Right cardiac atrium (tissue), 5 donors: ENCODE data around the gene AGBL4. TPM values are rescaled to one million over a fixed set of nuclear protein-coding genes. Genes with fewer than 3 reads are reported as not detected.
"Not testable (repeated sequence)": the region's sequence is repeated elsewhere in the genome, so short reads cannot be mapped to it uniquely, and the experiment has no call there.

Source experiments
- ATAC-seq, 2 donors: fragments of 200-7000 bp; cut with Tn5 transposase; one replicate each; pipeline versions ENCODE4 v1.8.0 to v1.9.1; 2020; ENCODE audit warnings: moderate library complexity in 2 of 2, mild to moderate bottlenecking in 1 of 2
- DNase-seq, 3 donors: peaks; one replicate each; pipeline ENCODE4 v3.0.0-alpha.2; 2020
- H3K27ac ChIP-seq: one replicate; pipeline ENCODE4 v1.5.1; 2013; ENCODE audit warnings: mild to moderate bottlenecking, low read length, control low read depth, moderate library complexity
- H3K27me3 ChIP-seq: one replicate; pipeline ENCODE4 v1.6.1; 2013; ENCODE audit not compliant: control insufficient read depth, insufficient read depth
- H3K4me1 ChIP-seq: one replicate; pipeline ENCODE4 v1.6.1; 2013; ENCODE audit warnings: low read length; ENCODE audit not compliant: control insufficient read depth, insufficient read depth
- H3K4me3 ChIP-seq: one replicate; pipeline ENCODE4 v1.5.1; 2013; ENCODE audit warnings: low read length, control low read depth
- H3K9me3 ChIP-seq: one replicate; pipeline ENCODE4 v1.6.1; 2013; ENCODE audit warnings: low read length; ENCODE audit not compliant: control insufficient read depth
- WGBS: extraction: QIAGEN DNeasy Blood & Tissue Kit; methylation state at CpG from one replicate; pipeline ENCODE4 v1.1.7; 2013; 5-methylcytosine and 5-hydroxymethylcytosine counted together
- intact Hi-C, 4 donors: fragments of 100-400 bp; cut with DNase I; formaldehyde crosslinking; loops; one replicate each; pipeline versions ENCODE4 v1.11.0 to v1.14.0; 2022 to 2023
- polyA plus RNA-seq: library from polyadenylated mRNA; stranded (reverse); fragments of 200-250 nt; gene quantifications from one replicate; pipeline ENCODE4 v1.2.3, GENCODE V29; 2013
- total RNA-seq, 4 donors: library from RNA; stranded (reverse); fragmentation: NEBNext Ultra II Directional; extraction: Animal tissue kit (Norgen Biotek cat#: 25700); gene quantifications; one replicate each; pipeline ENCODE4 v1.2.1, GENCODE V29; 2021
- donor health status: healthy with polysubstance abuse.
- donor health status: DM: no; HTN: yes; CAD: no.
- donor health status: DM: no; HTN: no; CAD: no.
- donor health status: DM: no; HTN: yes; CAD: no; lungs with severe emphysema.
- donor health status: DM: yes; HTN: yes; CAD: no.

AGBL4 gene
- total and polyA plus RNA-seq, 5 donors = 1.1 to 4.3 (median 4.0) TPM

DNA sequence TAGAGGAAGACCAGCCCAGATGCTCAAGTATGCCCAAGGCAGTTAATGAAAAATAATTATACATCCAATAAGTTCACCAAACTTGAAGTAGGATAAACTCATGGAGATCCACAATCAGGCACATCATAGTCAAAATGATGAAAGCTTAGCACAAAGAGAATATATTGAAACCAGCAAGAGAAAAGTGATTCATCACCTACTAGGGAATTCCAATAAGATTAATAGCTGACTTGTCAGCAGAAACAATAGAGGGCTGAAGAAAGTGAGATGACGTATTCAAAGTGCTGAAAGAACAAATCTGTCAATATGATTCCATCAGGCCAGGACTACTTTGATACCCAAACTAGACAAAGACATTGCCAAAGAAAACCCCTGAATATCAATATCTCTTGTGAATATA is 995.4 kb downstream of the AGBL4 start:
- Histone ChIP-seq H3K4me3 (no peak overlapping the region), H3K27me3 (no peaks in the 10 kb centered on the region), H3K9me3 (no peaks in the 10 kb centered on the region), H3K4me1 (no peaks in the 10 kb centered on the region), H3K27ac (no peak overlapping the region)
- intact Hi-C loops = no loop called here
- WGBS = 92% methylated on average over 1 of the region's 1 CpG
- DNase-seq (no peak), ATAC-seq (no peak)

DNA sequence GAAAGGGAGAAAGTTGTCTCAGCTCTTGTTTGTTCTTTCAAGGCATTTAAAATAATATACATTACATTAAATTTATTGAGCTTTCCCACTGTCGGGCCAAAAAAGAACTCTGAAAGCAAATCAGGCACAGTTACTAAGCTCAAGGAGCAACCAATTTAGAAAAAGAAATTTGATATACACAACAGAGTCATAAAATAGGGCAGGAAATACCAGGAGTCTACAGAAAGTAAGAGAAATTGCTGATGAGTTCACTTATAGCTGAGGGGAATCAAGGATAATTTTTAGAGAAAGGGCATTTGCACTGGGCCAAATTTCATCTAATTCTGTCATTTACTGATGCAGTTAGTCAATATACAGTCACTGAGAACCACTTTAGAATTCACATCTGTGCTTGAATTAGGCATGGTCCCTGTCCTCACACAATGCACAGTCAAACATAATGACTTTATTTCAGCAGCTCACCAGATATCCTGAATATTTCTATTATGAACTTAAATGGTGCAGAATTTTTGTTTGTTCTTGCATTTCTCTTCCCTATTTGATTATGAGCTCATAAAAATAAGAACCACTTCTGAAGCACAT is 997.4 kb downstream of the AGBL4 start:
- no peak for ATAC-seq
- no peaks in the 10 kb centered on the region for H3K9me3 ChIP-seq
- 78% methylated on average over 1 of the region's 1 CpG for WGBS

DNA sequence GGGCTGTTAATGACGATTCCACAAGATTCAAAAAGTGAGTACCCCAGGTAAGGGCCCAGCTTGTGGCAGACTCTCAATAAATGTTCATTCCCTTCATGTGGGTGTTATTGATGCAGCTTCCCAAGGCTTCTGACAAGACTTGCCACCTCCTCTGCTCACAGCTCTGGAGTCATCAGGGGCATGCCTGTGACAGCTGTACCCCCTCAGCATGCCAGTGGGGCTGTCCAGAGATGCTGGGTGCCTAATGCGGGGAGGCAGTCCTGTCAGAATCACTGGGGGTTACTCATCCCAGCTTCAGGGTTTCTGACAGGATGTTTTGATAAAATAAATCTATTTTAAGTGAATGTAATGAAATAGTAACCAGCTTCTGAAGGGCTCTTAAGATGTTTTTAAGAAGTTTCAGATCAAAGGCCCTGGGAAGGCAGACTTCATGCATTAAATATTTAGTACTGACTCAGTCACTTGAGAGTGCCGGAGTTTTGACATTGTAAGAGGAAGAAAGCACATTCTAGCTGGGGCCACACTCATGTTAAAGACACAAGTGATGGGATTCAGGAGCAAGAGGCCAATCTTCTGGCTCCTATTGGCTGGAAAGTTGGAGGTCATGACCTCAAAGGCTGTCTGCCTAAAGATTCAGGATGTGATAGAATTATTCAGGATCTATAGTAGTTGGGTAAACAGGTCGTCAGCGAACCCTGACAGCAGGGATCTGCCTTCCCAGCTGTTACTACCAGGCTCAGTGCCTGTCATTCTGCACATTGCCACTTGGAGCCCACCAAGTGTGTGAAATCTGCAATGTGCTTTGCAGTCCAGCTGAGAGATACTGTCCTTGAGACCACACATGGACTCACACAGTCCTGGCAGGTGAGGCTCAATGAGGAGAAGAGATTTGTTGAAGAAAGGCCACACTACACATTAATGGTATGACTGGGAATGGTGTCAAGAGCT is 1007.5 kb downstream of the AGBL4 start:
- H3K27me3 ChIP-seq = no peaks in the 10 kb centered on the region
- WGBS = 55% methylated on average over 5 of the region's 5 CpGs
- no peak overlapping the region for H3K27ac ChIP-seq
- no peaks in the 10 kb centered on the region for H3K9me3 ChIP-seq
- no peak overlapping the region for H3K4me3 ChIP-seq
- no peaks in the 10 kb centered on the region for H3K4me1 ChIP-seq
- no peak for DNase-seq
- intact Hi-C loops = no loop called here
- ATAC-seq = no peak

More for the DNA sequence above, 997.4 kb downstream of the AGBL4 start:
- Histone ChIP-seq H3K27me3 (no peaks in the 10 kb centered on the region), H3K27ac (no peak overlapping the region), H3K4me1 (no peaks in the 10 kb centered on the region), H3K4me3 (no peak overlapping the region)
- intact Hi-C loops = no loop called here
- DNase-seq = no peak

DNA sequence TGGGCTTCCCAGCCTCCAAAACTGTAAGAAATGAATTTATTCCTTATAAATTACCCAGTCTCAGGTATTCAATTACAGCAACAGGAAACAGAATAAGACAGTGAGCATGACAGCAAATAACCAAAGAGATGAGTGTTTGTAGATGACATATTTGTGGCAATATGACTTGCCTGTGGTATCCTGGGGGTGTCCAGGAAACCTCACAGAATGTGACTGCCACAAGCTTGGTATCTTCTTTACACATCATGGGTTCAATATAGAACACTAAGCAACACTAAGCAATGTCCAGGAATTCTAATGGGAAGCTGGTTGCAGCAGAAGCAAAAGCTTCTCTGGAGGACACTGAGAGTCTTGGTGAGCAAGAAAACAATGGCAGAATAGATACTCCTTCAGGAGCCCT is 1010.7 kb downstream of the AGBL4 start:
- no peak overlapping the region for H3K27ac ChIP-seq
- DNase-seq = no peak
- H3K4me3 ChIP-seq = no peak overlapping the region
- no peaks in the 10 kb centered on the region for H3K27me3 ChIP-seq
- no peaks in the 10 kb centered on the region for H3K9me3 ChIP-seq
- no peak for ATAC-seq
- intact Hi-C loops = no loop called here
- no peaks in the 10 kb centered on the region for H3K4me1 ChIP-seq

DNA sequence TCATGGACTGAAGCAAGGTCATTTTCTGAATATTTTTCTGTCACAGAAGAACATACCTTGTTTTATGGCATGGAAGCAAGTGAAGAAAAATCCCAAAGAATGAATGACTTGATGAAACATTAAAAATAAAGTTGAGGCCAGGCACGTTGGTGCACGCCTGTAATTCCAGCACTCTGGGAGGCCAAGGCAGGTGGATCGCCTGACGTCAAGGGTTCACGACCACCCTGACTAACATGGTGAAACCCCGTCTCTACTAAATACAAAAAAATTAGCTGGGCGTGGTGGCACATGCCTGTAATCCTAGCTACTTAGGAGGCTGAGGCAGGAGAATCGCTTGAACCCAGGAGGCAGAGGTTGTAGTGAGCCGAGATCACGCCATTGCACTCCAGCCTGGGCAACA is 1020.8 kb downstream of the AGBL4 start:
- H3K9me3 ChIP-seq, H3K4me3 ChIP-seq, H3K27ac ChIP-seq, DNase-seq, H3K27me3 ChIP-seq, ATAC-seq, intact Hi-C loops, H3K4me1 ChIP-seq: not testable (repeated sequence)
- WGBS = 93% methylated on average over 10 of the region's 10 CpGs

DNA sequence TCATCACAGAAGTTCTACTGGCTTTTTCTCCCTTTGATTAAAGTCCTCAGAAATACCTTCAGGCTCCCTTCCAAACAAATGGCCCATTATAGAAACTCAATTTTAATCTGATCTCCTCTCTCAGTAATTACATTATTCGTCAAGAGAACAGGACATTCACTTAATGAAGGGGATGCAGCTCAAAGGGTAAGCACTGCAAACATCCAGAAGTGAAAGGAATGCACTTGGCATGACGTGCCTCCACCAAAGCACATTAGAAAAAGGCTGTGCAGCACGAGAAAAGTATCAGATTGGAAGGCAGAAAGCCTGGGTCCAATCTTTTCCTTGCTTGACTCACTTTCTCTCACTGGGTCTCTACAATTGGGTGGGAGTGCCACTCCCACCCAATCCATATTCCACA is 1024.4 kb downstream of the AGBL4 start:
- Histone ChIP-seq H3K27ac (no peak overlapping the region), H3K9me3 (no peaks in the 10 kb centered on the region), H3K4me1 (no peaks in the 10 kb centered on the region), H3K27me3 (no peaks in the 10 kb centered on the region), H3K4me3 (no peak overlapping the region)
- 58% methylated on average over 3 of the region's 3 CpGs for WGBS
- ATAC-seq (no peak), DNase-seq (no peak)
- intact Hi-C loops = no loop called here

DNA sequence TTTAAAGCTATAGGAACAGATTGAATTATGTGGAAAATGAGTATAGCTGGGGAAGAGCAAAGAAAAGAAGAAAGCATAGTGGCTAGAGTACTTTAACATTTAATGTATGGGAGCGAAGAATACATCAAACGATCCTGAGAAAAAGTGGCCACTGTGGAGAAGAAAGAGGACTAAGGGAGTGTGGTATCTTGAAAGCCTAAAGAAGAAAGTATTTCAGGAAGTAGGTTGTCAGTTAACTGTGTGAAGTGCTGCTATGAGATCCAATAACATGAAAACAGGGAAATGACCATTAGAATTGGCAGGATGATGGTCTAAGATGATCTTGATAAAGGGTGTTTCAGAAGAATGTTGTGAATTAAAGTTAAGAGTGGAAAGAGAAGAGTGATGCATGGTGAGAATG is 1027.4 kb downstream of the AGBL4 start:
- Histone ChIP-seq H3K4me1 (no peaks in the 10 kb centered on the region), H3K27ac (no peak overlapping the region), H3K9me3 (peaks cover 2% of the 10 kb centered on the region), H3K27me3 (no peaks in the 10 kb centered on the region), H3K4me3 (no peak overlapping the region)
- intact Hi-C loops = no loop called here
- ATAC-seq (no peak), DNase-seq (no peak)
- 91% methylated on average over 2 of the region's 2 CpGs for WGBS

DNA sequence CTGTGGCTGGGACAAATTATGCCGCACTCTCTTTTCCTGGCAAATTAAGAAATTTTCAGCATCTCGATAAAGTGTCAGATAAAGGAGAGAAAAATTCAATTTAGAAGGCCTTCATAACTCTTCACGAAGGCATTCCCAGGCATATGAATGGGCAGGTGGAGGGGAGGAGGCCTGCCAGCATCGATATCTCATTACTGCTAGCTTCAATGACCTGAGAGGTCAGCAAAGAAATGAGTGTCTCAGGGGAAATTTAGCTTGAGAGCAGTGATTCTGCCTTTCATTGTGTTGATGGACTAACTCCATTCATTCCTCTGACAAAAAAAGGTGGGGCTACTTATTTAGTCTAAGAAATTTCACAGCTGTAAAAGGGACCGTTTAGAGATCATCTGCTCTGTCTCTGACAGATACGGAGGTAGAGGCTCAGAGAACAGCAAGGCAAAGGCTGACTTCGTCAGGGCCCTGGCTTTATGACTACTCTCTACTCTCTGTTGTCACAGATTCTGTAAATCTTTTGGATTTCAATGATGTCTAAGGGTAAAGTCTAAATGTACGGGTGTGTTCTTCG is 1035.0 kb downstream of the AGBL4 start:
- Histone ChIP-seq H3K4me1 (no peaks in the 10 kb centered on the region), H3K27me3 (no peaks in the 10 kb centered on the region), H3K9me3 (peaks cover 2% of the 10 kb centered on the region), H3K4me3 (no peak overlapping the region), H3K27ac (no peak overlapping the region)
- ATAC-seq (no peak), DNase-seq (no peak)
- WGBS = 77% methylated on average over 9 of the region's 9 CpGs
- intact Hi-C loops = no loop called here

DNA sequence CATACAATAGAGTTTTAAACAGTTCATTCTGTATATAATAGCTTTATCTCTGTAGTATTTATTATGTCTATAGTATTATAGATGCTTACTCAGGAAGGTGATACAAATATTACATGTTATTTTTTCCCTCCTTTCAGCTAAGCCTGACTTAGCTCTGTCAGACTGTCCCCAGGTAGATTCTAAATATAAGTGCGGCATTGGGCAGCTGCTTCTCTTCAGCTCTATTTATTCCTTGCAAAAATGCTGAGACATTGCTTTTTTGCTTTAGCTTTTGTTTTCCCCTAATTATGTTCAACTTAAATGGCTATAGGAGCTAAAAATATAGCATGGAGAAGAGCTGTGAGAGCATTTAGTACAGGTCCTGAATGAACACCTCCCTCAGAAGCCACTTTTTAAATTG is 1043.8 kb downstream of the AGBL4 start:
- Histone ChIP-seq H3K4me1 (no peaks in the 10 kb centered on the region), H3K4me3 (no peak overlapping the region), H3K27ac (no peak overlapping the region), H3K27me3 (no peaks in the 10 kb centered on the region), H3K9me3 (no peaks in the 10 kb centered on the region)
- ATAC-seq = no peak
- intact Hi-C loops = no loop called here
- DNase-seq = no peak
- 97% methylated on average over 1 of the region's 1 CpG for WGBS

DNA sequence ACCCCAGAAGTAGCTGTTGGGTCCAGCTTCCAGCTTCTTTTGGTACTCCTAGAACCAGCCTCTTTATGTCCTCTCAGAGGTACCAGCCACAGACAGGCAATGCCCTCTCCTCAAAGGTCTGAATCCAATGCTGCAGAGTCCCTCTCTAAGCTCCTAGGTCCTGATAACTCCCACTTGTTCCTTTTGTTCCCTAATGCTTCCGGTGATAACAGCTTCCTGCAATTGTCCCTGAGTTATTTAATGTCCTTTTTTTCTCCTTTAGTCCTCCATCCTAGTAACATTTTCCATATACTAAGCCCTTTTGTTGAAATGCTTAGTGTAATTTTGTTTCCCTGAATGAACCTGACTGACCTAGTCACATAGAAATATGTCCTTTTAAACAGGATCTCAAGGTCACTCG is 1045.3 kb downstream of the AGBL4 start:
- Histone ChIP-seq H3K27me3 (no peaks in the 10 kb centered on the region), H3K27ac (no peak overlapping the region), H3K4me3 (no peak overlapping the region), H3K4me1 (no peaks in the 10 kb centered on the region), H3K9me3 (no peaks in the 10 kb centered on the region)
- ATAC-seq (peak in 1 of 2 donors; percentile 80), DNase-seq (no peak)
- intact Hi-C loops = no loop called here
- WGBS = 49% methylated on average over 2 of the region's 2 CpGs

DNA sequence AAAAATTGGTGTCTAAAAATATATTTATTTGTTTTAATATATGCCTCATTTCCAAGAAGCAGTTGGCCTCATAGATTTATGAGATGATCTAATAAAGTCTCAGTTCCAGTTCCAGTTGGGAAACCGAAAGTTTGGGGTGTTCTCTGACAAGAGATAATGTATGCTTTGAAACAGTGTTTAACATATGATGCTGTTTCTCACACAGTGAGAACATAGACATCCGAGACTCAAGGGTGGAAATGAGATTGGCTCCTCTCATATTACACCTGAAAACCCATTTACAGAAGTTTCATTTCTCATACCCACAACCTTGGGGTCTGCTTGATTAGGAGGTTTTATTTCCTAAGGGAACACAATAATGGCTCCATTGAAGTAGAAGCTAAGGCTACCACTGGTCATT is 1046.5 kb downstream of the AGBL4 start:
- no peak for DNase-seq
- no peaks in the 10 kb centered on the region for H3K27me3 ChIP-seq
- H3K9me3 ChIP-seq = no peaks in the 10 kb centered on the region
- no peak overlapping the region for H3K4me3 ChIP-seq
- H3K27ac ChIP-seq = no peak overlapping the region
- ATAC-seq = no peak
- 86% methylated on average over 2 of the region's 2 CpGs for WGBS
- intact Hi-C loops = no loop called here
- no peaks in the 10 kb centered on the region for H3K4me1 ChIP-seq
